C4-2B (cell line): ENCODE measurements around the gene MRAS.

Experiments used
- ZFX ChIP-seq: fragments of 450-650 bp; IDR thresholded peaks from 2 replicates; pipeline ENCODE4 v1.6.1; 2017
- TF ChIP-seq, protein P1 (sequence below): fragments of 450-650 bp; conservative IDR thresholded peaks from 2 replicates; pipeline ENCODE4 v1.5.1; 2017; ENCODE audit warnings: mild to moderate bottlenecking

DNA sequence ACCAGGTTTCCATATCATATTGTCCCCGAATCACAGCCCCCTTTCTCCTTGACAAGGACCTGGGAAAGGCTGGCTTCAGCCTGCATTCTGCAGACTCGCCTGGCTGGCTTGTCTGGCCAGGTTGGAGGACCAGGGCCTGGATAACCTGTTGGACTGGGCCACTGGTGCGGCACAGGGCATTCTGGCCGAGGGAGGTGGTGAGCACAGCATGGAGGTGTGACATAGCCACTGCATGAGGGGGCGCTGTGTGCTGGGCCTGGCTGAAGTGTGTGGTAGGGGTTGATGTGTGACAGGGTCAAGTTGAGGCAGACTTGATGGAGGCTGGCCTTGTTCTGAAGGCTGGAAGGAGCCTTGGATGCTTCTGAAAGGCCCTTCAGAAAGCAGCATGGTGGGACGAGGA, 88.9 kb downstream of the MRAS start:
- TF ChIP-seq, protein P1, sequence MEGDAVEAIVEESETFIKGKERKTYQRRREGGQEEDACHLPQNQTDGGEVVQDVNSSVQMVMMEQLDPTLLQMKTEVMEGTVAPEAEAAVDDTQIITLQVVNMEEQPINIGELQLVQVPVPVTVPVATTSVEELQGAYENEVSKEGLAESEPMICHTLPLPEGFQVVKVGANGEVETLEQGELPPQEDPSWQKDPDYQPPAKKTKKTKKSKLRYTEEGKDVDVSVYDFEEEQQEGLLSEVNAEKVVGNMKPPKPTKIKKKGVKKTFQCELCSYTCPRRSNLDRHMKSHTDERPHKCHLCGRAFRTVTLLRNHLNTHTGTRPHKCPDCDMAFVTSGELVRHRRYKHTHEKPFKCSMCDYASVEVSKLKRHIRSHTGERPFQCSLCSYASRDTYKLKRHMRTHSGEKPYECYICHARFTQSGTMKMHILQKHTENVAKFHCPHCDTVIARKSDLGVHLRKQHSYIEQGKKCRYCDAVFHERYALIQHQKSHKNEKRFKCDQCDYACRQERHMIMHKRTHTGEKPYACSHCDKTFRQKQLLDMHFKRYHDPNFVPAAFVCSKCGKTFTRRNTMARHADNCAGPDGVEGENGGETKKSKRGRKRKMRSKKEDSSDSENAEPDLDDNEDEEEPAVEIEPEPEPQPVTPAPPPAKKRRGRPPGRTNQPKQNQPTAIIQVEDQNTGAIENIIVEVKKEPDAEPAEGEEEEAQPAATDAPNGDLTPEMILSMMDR: no peak
- TF ChIP-seq ZFX: no peak
